GM21515 (cell line): ENCODE results near the gene SFXN5.

Experiments
- ATAC-seq: cut with Tn5 transposase; IDR thresholded peaks from one replicate; pipeline ENCODE4 v1.9.1; 2021; ENCODE audit not compliant: unreplicated experiment

Gene SFXN5

DNA sequence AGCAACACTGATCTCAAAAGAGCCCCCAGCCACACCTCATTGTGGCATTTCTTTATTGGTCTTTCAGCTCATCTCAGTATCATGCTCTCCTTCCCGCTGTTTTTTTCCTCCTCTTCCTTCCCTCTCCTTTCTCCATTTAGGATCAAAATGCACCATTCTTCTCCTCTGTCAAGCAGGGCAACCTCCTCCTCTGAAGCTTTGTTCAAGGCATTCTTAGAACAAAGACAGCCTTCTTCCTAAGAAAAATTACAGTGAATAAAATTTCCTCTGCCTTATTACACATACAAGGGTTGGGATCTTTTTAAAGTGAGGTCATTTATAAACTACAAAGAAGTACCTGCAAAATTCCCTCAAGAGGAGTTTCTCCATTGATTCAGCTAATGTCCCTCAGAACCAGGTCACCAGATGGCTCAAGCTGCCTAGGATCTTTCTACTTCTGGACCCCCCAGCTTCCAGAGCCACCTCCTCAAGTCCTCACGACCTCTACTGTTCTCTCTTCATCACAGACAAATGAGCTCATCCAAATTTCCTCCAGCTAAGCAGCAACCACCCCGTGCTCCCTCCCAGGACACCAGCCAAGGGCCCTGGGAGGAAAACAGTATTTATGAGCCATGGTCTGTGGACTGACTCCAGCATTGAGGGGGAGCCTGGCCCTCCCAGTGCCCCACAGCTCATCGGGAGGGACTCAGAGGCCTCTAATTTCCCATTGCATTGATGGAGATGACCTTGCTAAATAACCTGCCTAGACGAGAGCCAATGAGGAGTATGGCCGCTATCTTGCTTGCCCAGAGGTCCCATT lies 18.0 kb downstream of the SFXN5 start:
- no peak for ATAC-seq

DNA sequence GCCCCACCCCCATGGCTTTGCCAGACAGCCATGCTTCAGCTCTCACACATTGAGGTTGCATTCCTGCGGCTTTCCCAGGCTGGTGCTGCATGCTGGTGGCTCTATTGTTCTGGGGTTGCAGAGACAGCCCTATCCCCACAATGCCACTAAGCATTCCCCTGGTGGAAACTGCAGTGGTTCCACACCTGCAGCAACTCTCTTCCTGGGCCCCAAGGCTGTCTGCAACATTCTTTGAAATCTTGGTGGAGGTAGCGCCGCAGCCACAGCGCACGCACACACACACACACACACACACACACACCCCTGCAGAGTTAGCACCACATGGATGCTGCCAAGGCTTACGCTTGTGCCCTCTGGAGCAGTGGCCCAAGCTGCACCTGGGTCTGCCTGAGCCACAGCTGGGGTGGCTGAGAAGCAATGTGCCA lies 21.4 kb downstream of the SFXN5 start:
- no peak for ATAC-seq

GRCh38 chr2:73043929-73044832 lies 27.3 kb downstream of the SFXN5 start:
- ATAC-seq, result no peak

- ATAC-seq, result no peak
Observed at GRCh38 chr2:73043276-73043675, 28.2 kb downstream of the SFXN5 start.

DNA sequence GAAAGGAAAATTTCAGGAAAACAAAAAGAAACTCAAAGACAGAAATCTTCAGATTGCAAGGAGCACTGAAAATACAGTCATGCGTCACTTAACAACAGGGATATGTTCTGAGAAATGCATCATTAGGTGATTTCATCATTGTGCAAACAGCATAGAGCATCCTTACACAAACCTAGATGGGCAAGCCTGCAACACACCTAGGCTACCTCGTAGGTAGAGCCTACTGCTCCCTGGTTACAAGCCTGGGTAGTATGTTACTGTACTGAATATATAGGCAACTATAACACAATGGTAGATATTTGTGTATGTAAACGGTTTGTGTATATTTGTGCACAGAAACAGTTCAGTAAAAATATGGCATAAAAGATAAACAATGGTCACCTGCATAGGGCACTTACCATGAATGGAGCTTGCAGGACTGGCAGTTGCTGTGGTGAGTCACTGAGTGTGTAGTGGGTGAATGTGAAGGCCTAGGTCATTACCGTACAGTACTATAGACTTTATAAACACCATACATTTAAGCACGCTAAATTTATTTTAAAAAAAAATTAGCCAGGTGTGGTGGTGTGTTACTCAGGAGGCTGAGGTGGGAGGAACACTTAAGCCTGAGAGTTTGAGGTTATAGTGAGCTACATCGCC lies 33.4 kb downstream of the SFXN5 start:
- ATAC-seq, result no peak

- ATAC-seq, result no peak
Observed at GRCh38 chr2:73036766-73037165, 34.7 kb downstream of the SFXN5 start.

DNA sequence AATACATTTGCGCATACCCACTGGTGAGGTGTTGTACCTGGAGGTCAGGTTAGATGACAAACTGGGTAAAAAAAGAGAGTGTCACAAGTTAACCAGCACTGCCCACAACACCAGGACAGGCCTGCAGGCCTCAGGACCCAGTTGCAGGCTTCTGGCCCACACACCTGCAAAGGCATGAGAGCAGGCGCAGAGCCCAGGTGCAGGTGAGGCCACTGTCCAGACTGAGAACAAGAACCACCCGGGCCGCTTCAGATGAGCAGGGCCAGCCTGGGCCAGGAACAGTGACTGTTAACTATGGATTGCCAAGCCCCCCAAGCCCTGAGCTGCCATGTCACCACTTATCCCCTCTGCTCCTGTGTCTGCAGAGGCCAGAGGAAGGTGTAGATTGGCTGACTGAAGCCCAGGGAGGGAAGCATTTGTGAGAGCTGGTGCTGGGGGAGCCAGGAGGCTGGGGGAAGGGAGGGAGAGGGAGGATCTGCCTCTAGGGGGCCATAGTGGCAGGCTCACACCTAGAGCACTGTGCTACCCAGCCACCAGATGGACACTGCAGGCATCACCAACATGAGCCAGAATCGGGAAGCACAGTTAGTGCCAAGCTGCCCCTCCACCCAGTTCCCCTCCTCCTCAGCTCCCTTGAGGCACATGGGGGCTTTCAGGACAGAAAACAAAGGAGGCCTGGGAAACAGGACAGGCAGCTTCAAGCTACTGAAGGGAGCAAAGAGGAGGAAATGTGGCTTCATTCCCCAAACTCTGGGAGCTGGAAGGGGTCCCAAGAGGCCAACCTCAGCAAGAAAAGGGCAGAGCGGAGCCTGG lies 35.4 kb downstream of the SFXN5 start:
- no peak for ATAC-seq

DNA sequence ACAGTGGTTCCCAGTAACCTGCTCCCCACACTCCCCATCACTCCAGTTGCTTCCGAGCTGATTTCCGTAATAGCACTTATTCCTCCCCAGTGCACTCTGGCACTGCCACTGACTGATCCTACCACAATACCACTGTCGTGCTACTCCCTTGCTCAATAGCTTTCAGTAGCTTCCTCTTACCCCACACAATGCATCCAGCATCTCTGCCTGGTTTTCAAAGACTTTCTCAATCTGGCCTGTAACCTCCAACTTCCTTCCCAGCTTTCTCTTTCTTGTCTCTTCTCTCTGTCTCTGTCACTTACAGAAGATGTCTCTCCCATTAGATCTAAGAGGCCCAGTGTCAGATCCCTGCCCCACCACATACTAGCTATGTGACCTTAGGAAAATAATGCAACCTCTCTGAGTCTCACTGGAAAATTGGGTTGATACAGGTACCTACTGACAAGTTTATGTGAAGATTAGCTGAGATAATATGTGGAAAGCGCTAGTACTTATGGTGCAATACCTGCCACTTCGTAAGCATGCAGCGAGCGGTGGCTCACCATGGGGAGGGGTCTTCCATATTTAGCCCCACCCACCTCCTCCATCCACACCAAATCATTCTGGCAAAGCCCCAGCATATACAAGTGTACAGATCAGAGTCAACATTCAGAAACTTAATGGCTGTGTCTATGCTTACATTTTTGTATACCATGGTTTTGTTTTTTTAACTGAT lies 36.7 kb downstream of the SFXN5 start:
- no peak for ATAC-seq

DNA sequence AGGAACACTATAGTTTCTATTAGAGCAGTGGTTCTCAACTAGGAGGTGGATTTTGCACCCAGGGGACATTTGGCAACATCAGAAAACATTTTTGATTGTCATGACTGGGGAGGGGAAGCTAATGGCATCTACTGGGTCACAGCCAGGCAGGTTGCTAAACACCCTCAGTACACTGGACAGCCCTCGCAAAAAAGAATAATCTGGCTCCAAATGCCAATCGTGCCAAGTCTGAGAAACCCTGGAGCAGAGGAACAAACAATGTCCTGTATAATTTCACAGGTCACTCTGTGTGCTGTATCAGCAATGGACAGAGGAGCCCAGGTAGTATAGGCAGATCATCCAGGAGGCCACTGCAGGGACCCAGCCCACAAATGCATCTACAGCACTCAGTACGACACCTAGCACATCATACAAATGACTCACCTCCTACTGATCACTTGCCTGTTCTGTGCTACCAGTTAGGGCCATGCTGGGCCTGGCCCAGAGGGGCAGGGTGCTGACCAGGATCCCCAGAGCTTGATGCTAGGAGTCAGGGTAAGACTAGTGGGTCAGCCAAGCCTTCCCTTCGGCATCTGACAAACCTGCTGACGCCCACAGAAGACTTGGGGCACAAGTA lies 37.6 kb downstream of the SFXN5 start:
- ATAC-seq, result no peak

DNA sequence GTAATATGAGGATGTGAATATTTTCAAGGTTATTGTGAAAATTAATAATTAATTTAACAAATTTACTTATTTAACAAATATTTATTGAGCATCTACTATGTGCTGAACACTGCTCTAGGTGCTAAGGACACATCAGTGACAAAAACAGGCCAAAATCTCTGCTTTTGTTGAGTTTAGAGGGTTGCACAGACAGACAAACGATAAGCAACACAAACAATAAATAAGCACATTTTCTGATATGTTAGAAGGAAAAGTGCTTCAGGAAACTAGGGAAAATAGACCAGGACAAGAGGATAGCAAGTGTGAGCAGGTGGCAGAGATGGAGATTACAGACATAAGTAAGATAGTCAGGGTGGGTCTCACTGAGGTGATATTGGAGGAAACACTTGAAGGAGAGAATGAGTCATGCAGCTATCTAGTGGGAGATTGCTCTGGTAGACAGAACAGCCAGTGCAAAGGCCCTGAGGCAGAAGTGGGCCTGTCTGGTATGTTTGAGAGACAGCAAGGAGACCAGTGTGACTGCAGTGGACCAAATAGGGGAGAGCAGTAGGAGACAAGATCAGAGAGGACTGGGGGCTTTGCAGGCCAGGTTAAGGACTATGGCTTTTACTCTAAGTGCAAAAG lies 38.3 kb downstream of the SFXN5 start:
- ATAC-seq, result no peak

GRCh38 chr2:73032702-73033097 lies 38.8 kb downstream of the SFXN5 start:
- ATAC-seq, result no peak

DNA sequence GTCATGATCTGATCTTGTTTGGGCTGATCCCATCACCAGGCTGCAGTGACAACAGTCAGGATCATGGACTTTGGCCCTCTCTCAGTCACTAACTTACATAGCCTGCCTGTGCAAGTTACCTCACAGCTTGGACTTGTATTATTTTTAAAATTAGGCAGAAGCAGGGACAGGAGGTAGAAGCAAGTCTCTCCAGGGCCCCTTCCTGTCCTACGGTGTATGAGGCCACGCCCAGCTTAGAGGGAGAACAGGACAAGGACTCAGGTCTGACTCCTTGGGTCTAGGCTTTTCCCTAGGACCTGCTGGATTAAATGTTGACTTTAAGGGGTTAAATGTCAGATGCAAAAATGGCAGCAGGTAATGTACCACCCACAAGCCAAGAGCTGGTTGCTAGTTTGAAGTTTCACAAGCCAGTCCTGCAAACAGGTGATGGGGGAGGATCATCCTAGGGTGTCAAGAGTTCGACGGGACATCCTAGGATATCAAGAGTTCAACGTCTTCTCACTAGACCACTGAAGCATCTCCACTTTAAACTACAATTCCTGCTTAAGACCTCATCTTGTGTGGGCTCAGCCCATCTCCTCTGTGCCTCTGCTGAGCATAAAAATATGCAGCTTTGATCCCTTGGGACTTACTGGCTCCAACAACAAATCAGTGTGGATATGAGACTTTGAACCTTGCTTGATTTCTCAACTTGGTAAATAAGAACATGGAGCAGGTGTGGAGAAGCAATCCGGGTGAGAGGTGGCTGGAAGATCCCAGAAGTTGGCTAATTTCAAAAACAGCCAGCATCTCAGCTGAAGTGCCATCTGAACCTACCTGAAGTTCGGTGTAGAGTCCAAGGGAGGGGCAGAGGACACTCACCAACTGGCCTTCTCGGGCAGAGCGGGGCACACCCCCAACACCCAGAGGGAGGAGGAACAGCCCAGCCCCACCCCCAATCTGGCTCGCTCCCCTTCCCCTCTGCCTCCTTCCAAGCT lies 39.5 kb downstream of the SFXN5 start:
- ATAC-seq, result no peak

GRCh38 chr2:73031095-73031678 lies 40.3 kb downstream of the SFXN5 start:
- no peak for ATAC-seq

- ATAC-seq, result no peak
Observed at GRCh38 chr2:73028841-73029240, 42.7 kb downstream of the SFXN5 start.

GRCh38 chr2:73027340-73027739 lies 44.2 kb downstream of the SFXN5 start:
- ATAC-seq, result no peak

DNA sequence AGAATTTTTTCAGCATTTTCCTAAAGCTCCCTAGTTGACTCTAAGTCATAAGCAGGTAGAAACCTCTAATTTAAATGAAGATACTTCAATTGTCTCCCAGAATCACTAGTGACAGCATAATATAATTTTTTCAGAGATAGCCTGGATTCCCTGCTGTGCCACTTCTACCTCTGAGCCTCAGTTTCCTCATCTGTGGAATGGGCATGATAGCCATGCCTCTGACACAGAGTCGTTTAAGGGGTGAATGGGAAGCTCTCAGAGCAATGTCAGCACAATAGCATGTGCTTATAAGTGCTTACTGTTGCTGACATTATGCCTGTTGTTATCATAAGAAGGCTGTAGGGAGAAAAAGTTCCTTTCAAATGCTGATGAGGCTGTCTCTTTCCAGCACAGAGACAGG lies 48.0 kb downstream of the SFXN5 start:
- ATAC-seq, result no peak

- no peak for ATAC-seq
Observed at GRCh38 chr2:73022024-73022568, 49.4 kb downstream of the SFXN5 start.
